ENCODE data around the gene TPSAB1.

Gene TPSAB1

DNA sequence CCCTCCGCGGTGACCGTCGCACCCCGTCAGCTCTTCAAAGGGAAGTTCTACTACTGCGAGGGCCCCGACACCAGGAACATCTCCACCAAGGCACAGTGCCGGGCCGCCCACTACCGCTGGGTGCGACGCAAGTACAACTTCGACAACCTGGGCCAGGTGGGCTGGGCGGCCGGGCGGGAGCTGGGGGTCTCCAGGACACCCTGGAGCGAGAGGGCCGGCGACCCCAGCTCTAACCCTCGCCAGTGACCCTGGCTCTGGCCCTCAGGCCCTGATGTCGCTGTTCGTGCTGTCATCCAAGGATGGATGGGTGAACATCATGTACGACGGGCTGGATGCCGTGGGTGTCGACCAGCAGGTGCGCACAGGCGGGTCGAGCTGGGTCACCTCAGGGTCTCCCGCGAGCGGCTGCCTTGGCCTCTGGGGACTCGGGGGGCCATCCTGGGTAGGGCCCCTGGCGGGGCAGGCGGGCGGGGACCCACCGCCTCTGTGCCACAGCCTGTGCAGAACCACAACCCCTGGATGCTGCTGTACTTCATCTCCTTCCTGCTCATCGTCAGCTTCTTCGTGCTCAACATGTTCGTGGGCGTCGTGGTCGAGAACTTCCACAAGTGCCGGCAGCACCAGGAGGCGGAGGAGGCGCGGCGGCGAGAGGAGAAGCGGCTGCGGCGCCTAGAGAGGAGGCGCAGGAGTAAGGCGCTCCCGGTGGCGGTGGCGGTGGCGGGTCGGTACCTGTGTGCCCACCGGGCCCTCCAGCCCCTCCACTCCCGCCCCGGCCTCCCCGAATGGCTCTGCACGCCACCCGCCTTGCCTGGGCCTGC, 28.8 kb upstream of the TPSAB1 start:
- no peak for DNase-seq

GRCh38 chr16:1212616-1213194, 27.8 kb upstream of the TPSAB1 start:
- DNase-seq, result no peak

- DNase-seq, result no peak
Observed at GRCh38 chr16:1213231-1213630, 27.3 kb upstream of the TPSAB1 start.

GRCh38 chr16:1213796-1214372, 26.6 kb upstream of the TPSAB1 start:
- DNase-seq, result no peak

- DNase-seq, result no peak
Observed at GRCh38 chr16:1214719-1215118, 25.8 kb upstream of the TPSAB1 start.

DNA sequence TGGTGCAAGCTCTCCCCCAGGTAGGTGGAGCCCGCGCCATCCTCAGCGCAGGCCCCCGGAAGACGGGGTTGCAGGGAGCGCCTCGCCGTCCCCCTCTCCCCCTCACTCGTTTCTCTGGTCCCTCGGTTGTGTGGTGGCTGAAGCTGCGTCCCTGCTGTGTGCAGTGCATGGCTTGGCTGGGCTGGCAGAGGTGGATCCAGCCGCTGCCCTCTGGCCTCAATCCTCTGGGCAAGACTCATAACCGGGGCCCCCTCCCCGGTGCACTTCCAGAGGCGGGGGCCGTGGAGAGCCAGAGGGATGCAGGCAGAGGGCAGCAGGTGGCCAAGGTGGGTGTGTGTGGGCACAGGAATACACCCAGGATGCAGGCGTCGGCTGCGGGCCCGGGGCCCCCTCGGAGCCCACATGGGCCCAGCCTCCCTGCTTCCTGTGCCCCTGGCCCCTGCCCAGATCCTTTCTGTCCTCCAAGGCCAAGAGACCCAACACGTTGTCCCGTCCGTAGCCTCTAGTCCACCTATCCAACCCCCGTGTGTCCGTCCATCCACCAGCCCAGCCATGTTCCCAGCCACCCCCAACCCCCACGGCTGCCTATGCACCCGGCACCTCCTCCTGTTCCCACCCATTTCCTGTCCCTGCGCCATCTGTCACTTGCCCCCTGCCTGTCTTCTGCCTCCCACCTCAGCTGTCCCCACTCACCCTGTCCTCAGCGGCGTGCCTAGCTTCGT, 24.8 kb upstream of the TPSAB1 start:
- no peak for DNase-seq

DNA sequence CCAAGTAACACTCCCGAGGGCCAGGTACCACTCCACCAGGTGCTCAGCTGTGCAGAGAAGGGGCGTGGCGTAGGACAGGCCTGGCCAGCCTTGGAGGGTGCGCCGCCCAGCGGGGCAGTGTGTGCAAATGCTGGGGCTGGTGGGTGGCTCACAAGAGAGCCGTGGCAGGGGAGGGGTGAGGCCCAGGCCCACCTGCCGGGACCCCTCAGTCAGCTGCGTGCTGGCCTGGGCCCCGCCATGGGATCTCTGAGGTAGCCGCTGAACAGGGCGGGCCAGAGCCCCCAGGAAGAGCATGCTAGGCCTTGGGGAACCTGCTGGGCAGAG, 24.2 kb upstream of the TPSAB1 start:
- DNase-seq, result no peak

GRCh38 chr16:1216681-1217400, 23.7 kb upstream of the TPSAB1 start:
- DNase-seq, result no peak

DNA sequence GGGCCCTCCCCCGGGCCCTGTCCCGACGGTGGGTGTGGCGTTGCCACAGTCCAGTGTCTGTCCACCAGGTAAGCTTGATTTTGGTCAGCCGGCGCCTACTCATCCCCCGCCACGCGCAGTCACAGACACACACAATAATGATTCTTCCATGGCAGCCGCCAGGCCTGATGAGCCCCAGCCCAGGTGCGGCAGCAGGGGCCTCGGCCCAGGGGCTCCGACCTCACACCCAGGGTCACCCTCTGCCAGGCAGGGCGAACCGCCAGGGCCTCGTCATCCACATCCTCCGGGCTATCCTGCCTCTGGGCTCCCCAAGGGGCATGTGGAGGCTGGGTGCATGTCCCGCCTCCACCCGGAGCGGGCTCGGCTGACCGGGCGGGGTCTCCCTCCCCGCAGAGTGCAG, 23.0 kb upstream of the TPSAB1 start:
- no peak for DNase-seq

DNA sequence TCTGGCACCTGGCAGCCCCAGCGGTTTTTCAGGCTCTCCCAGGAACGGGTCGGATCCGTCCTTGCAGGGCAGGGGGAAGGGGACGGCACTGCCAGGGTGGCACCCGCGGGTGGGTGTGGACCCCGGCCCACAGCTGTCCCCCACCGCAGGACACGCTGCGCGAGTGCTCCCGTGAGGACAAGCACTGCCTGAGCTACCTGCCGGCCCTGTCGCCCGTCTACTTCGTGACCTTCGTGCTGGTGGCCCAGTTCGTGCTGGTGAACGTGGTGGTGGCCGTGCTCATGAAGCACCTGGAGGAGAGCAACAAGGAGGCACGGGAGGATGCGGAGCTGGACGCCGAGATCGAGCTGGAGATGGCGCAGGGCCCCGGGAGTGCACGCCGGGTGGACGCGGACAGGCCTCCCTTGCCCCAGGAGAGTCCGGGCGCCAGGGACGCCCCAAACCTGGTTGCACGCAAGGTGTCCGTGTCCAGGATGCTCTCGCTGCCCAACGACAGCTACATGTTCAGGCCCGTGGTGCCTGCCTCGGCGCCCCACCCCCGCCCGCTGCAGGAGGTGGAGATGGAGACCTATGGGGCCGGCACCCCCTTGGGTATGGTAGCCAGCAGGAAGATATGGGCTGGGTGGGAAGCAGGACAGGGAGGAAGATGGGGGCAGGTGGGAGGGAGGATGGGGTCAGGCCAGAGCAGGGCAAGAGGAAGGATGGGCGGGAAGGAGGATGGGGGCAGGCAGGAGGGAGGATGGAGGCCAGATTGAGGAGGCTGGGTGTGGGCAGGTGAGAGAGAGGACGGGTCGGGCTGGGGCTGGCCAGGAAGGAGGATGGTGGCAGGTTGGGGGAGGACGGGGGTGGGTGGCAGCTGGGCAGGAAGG, 22.2 kb upstream of the TPSAB1 start:
- no peak for DNase-seq

DNA sequence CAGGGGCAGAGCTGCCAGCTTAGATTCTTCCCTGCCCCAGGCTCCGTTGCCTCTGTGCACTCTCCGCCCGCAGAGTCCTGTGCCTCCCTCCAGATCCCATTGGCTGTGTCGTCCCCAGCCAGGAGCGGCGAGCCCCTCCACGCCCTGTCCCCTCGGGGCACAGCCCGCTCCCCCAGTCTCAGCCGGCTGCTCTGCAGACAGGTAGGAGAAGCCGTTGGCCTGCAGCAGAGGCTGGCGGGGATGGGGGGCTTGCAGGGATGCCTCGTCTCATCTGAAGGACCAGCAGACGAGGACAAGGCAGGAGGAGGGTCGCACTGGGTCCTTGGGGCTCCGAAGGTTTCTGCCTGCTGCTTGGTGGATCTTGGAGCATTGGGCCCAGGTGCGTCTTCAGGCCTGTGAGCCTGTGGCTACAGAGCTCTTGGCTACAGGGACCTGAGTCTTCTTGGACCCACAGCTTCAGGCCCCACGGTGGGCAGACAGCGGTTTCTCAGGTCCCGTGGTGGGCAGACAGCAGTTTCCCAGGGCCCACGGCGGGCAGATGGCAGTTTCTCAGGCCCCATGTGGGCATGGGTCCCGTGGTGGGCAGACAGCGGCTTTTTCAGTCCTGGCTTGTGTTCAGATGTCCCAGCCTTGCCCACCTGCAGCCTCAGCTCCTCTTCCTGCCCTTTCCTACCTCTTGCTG, 21.4 kb upstream of the TPSAB1 start:
- DNase-seq, result no peak

- DNase-seq, result no peak
Observed at GRCh38 chr16:1220098-1220728, 20.3 kb upstream of the TPSAB1 start.

DNA sequence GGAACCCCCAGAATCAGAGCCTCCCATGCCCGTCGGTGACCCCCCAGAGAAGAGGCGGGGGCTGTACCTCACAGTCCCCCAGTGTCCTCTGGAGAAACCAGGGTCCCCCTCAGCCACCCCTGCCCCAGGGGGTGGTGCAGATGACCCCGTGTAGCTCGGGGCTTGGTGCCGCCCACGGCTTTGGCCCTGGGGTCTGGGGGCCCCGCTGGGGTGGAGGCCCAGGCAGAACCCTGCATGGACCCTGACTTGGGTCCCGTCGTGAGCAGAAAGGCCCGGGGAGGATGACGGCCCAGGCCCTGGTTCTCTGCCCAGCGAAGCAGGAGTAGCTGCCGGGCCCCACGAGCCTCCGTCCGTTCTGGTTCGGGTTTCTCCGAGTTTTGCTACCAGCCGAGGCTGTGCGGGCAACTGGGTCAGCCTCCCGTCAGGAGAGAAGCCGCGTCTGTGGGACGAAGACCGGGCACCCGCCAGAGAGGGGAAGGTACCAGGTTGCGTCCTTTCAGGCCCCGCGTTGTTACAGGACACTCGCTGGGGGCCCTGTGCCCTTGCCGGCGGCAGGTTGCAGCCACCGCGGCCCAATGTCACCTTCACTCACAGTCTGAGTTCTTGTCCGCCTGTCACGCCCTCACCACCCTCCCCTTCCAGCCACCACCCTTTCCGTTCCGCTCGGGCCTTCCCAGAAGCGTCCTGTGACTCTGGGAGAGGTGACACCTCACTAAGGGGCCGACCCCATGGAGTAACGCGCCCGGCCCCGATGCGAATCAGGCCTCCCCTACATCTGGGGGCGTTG, 19.5 kb upstream of the TPSAB1 start:
- DNase-seq, result no peak

DNA sequence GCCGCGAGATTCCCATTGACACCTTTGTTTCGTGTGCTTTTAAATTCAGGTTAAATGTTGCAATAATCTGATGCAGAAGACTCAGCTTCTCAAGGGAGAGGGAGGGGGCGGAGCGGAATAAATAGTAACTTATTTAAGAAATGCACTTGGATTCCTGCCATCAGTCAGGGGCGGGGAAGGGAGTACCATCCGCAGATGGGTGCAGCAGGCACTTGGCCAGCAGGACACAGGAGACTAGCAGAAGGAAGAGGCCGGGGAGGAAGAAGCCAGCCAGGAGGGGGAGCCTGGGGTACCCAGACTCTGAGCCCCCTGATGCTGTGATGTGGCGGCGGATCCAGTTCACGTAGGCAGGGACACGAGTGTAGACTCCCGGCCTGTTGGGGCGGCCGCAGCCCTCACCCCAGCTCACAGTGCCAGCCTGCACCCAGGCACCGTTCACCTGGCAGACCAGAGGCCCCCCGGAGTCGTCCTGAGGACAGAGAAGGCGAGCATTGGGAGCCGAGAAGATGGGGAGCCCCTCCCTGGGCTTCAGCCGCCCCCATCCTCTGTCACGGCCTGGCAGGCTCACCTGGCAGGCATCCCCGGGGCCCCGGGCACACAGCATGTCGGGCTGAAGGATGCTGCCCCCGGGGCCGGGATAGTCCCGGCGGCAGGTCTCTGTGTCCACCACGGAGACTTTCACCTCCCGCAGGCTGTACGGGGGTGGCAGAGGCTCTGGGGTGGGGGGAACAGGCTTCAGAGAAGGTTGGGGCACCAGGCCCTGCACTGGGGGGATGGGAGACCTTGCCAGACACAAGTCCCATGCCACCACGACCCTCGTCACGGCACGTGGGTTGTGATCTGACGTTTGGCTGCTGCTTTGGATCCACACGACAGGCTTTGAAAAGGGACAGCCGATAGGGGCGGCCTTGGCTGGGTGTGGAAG, 18.6 kb upstream of the TPSAB1 start:
- DNase-seq, result no peak

GRCh38 chr16:1222553-1223354, 17.8 kb upstream of the TPSAB1 start:
- DNase-seq, result no peak

DNA sequence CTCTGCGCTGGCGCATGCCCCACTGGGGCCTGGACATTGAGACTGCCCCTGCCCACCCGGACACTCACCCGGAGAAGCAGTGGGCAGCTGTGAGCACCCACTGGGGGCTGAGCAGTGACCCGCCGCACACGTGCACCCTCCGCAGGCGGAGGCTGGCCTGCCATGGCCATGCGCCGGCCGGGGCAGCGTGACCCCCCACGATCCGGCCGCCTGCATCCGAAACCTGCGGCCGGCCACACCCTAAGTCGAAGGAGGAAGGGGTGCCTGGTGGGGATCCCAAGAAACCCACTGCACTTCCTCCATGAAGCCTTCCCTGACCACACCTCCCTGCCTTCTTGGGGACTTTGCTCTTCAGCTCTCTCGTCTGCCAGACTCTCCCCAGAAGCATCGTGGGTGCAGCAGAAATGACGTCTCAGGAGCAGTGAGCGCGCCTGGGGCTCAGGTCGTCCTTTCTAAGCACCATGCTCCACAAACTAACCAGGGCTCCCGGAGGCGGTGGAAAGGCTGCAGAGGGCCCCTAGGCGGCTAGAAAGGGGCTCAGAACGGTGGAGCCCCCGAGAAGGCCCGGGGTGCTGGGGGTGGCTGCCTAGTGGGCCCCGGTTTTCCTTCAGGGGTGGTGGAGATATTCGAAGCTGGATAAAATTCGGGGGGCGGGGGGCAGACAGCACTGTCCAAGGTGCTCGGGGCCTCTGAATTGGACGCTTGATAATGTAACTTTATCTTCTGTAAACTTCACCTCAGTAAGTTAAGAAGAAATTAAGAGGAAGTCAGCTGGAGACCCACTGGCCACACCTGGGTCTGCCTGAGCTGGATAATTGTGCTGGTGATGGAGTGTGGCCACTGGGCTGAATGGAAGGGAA, 16.9 kb upstream of the TPSAB1 start:
- DNase-seq, result no peak

DNA sequence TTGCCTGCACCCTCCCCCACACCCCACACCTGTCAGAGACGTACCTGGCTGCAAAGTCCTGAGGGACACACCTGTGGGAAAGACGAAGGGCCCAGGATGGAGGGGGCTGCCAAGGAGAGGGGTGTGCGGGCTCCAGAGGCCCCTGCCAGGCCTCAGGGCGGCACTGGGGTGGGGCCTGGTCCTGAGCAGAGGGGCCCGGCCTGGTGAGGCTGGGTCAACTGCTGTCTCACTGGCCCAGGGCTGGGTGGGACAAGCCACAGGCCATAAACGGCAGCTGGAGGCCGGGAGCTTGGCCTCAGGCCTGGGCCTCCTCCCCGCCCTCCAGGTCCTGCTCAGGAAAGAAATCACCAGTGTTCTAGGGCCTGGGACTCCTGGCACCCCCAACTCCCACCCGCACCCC, 15.9 kb upstream of the TPSAB1 start:
- DNase-seq, result no peak

Data from activated CD8-positive, alpha-beta memory T cell treated with anti-CD3 and anti-CD28 coated beads, Interleukin-2, amount 50 U/mL, for 4 hours (primary cell).